Activated effector memory CD4-positive, alpha-beta T cell treated with anti-CD3 and anti-CD28 coated beads, Interleukin-2, amount 50 U/mL, for 16 hours (primary cell): ENCODE measurements around the gene WIPF2.

ENCODE experiments used
- DNase-seq: peaks from one replicate; pipeline ENCODE4 v3.0.0-alpha.2; 2020

WIPF2 gene

DNA sequence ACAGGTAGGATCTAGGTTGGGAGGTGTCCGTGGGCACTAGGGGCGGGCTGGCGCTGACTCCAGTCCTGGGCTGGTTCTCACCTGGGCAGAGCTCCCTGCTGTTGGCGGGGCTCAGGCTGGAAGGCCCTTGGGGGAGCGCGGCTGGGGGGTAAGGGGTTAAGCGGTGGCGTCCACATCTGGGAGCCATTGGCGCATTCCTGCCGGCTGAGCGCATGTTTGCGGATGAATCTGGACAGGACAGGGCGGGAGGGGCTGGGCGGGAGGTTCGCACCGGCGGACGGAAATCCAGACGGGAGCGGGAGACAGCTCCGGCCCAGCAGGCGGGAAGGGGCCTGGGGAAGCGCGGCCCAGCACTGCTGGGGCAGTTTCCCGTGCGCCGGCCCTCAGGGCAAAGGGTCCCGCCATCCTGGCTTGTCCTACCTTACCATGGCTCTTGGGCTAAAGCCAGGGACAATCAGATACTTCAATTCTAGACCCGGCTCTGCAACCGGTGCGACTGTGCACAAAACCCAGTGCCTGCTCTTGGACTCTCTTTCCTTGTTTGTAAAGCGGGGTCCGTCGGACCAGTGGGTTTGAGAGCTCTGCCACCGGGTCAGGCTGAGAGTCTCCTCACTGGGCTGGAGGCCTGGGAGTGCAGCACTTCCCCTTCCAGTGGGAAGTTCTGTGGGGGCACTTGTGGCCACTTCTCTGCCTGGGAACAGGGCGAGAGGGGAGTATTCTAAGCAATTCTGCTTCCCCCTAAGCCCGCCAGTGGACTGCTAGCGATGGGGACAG lies 97.7 kb downstream of the WIPF2 start:
- peak; percentile 62 for DNase-seq

DNA sequence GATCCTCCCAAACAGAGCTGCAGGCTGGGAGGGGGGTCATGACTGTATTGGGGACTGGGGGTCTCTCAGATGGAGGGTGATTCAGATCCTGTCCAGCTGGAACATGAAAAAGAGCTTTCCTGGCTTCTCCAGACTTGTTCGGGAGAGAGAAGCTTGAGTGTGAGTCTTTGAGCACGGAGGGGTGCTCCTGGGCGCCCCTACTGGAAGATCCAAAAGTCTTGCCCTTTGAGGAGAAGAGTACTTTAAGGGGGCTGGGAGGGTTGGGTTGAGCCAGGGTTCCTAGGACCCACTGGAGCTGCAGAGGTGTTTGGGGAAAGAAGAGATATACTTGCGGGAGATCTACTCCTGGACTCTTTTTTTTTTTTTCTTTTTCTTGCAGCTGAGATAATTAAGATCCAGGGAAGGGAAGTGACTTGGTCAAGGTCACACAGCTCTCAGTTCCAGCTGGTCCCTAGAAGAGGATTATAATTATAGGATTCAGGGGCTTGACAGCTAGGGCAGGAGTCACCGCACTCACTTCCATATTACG lies 98.3 kb downstream of the WIPF2 start:
- peak; percentile 82 for DNase-seq

DNA sequence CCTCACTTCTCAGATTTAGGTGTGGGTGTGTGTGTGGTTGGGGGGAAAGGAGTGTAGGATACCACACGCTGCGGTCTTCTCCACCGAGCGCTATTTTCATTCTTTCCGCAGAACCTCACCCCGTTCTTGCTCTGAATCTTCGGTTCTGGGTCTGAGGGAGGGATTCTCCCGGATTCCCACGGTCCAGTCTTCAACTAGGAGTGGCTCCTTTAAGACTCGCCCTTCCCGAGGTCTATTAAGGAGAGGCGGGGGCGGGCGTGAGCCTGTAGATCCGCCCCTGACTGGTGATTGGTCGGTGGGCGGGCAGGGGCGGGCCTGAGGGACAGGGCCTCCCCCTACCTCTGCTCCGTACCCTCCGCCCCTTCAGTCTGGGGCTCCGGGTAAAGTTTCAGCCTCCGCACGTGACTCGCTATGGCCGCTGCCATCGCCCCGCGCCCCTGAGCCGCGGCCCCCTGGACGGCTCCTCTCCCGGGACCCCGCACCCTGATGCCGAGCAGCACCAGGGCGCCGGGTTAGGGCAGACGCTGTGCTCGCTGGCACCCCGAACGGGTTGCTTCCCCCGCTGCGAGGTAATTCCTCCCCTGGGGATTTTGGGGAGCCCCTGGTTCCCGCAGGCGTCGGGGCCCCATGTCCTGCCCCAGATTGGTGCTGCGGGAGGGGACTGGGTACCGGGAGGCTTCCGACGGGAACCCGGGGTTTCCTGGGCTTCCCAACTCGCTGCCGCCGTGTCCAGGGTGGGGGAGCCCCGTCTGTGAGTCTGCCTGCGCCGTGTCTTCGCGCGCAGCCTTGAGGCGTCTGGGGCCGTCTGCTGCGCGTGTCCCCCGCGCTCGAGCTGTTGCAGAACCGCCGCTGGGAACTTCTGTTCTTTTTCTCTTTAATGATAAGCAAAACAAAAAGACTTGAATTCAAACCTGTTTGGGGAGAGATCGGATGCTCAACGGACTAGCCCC lies 99.1 kb downstream of the WIPF2 start:
- peak; percentile 97 for DNase-seq

DNA sequence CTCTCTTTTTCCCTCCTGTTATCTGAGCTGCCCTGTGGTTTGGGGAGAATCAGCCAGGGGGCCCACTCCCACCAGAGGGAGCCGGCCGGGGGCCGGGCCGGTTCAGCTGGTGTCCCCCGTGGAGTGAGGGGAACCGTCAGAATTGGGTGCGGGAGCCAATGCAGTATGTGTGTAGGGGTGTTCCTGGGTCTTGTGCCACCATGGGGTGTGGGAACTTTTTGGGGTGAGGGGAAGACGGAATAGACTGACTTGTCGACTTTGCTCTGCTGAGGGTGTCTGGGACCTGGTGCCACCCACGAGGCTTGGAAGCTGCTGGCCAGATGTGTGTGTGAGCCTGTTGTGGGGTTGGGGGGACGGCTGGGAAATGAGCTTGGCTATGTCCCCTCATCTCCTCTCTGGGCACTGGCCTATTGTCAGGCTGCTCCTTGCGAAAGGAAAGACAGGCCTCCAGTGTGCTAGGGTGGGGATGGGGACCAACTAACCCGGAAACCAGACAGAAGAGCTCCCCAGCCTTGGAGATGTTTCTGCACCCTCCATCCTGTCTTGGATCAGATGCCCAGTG lies 99.8 kb downstream of the WIPF2 start:
- DNase-seq: peak; percentile 73

DNA sequence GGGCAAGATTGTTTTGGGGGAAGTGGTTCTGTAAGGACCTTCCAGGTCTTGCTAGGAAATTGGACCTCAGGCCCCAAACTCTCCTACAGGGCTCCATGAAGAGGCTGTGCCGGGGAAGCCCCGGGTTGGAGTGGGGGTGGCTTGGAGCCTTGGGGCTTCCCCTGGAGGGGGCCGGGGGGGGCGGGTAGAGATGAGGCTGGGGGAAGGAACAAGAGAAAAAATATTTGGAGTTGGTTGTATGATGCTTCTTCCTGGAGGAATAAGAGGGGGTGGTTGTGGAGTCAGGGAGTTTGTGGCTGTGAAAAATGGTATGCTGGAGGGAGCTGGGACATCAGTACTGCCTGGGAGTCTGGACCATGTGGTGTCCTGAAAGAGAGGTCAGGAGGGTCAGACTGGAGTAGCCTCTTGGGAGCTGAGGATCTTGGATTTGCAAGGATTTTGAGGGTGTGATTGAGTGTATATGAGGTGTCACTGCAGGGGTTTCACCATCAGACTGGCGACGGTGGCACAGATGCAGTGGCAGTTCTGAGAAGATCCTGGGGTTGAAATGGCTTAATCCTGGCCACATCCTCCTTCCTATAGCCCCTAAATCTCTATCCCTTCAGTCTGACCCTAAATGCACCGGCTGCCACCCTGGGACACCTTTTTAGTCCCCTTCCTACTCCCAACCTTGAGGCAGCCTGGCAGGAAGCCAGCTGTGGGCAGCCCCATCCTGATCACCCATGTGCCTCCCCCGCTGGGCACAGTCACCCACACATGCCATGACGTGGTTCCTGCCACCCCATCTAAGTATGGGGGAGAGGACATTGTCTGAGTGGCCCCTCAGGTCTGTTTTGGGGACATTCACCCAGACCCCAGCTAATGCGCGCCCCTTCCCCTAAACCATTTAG lies 100.8 kb downstream of the WIPF2 start:
- peak; percentile 94 for DNase-seq

DNA sequence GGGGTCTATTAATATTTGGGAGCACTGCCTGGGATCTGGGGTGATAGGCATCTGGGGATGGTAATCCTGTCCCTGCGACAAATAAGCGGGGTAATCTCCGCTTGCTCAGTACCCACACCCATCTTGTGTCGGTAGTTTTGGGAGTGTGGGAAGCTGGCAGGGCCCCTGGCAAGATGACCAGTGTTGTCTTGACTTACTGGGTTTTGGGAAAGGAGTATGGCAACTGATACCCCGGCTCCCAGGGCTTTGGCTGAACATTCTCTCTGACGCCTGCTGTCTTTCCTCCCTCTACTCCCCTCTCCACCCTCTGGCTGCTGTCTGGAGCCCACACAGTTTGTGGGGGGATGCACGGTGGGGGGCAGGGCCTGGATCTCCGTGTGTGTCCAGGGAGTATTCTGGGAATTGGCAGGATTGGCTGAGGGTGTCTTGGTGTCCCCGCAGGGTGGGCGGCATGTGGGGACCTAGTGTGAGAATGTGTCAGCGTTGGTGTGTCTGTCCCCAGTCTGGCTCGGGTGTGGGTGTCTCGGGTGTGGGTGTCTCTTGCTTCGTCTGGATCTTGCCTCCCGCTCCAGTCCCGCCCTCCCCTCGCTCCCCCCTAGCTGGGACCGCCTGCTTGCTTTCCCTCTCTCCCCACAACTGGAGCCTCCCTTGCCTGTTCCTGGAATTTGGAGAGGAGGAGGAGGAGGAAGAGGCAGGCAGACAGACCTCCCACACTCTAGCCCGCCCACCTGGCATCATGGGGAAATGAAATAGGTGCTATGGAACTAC lies 101.8 kb downstream of the WIPF2 start:
- peak; percentile 81 for DNase-seq

DNA sequence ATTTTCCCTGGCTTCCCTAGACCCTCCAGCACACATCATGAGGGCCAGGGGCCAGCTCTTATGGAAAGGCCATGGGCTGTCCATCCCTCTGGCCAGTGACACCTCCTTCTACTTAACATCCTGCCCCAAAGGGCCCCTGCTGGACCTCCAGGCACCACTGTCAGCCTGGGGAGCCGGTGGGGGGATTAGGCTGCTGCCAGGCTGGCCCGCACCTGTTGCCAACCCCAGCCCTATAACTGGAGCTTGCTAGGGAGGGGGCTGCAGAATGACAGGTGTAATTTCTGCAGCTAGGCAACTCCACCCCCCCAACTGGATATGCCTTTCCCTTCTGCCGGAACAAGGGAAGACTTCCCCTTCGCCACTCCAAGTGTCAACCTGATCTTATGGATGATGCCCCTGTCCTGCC lies 102.4 kb downstream of the WIPF2 start:
- no peak for DNase-seq

DNA sequence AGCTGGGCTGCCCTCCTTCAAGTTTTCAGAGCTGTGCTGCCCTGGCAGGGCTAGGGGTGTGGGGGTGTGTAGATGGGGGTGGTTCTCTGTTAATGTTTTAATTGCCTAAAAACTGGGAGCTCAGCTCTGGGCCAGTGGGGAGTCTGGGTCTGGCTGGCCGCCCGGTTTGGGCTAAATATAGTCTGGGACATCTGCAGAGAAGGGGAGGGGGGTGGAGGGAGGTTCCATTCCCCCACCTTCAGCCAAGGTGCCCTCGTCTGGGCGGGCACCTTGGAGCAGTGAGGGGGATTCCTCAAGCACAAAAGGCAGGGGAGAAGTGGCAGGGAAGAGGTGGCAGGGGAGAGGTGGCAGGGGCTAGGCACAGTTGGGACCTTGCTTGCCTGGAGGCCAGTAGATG lies 102.9 kb downstream of the WIPF2 start:
- DNase-seq: no peak

DNA sequence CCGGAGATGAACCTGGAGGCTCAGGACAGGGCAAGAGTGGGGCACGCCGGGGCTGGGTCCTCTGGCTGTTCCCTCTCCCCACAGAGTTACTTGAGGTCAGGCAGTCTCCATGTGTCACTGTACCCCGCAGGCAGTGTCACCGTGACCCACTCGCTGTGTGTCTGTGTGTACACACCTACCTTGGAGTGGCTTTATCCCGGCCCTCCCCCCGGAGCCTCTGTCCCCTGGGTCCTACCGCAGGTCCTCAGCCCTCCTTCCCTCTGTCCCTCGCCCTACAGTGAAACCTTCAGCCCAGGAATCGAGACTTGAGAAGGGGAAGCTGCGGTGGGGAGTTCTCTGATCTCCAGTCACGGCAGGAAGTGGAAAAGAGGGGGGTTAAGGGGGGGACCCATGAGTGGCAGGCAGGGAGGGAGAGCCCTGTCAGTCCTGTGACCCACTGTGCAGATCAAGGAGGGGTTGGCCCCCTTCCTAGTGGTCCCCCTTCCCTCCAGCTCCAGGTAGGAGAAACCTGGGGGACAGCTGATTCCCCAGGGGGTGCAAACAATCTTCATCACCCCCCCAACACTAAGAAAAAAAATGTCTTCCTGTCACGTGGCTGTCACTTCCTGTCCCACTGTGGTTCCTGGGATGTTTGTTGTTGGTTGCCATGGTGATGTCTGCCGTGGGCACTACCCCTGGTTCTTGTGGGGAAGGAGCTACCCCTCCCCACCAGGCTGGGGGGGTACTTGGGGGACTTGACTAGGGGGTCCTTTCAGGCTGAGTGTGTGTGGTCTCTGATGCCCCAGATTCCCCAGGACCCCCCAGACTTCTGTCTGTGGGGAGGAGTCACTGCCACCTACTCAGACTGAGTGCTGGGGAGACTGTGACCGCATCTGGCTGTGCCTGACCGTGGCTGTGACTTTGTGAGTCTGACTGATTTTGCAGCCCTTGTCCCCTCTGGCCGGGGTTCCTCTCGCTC lies 103.5 kb downstream of the WIPF2 start:
- DNase-seq: peak; percentile 94

DNA sequence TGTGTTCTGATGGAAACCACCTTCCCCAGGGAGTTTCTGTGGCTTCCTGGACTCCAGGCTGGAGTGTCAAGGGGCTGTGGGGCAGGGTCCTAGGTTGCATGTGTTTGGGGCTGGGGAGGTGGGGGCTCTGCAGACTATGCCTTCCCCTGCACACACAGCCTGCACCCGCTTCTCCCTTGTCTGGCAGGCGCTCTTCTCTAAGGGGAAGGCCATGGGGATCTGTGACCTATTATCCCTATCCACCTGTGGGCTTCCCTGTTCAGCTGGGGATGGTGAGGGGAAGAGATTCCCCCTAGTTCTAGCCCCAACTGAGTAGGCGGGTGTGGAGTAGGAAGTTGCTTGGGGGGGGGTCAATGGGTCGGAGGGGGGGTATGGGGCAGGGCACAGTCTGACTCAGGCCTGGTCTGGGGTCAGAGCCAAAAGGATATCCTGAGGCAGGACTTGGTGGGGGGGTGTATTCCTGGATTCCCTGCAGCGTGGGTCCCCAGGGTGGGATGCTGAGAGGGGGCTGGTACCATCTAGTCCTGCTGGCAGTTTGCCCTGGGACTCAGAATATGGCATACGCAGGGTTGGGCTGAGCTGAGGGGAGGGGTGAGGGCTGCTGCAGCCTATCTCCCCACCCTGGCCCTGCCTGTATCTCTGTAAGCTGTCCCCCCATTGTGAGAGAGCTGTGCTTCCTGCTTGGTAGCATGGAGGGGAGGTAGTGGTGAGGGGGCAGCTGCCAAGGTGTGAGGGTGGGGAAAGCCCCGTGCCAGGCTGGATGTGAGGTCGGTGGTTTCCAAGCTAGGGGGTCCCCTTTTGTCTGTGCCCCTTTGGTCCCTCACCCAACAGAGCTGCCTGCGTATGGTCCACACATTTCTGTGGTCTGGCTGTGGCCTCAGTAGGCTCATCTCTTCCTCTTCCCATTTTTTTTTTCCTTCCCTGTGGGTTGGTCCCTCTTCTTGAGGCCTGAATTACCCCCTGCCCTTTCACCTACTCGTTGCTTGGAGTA lies 104.6 kb downstream of the WIPF2 start:
- DNase-seq: peak; percentile 90

DNA sequence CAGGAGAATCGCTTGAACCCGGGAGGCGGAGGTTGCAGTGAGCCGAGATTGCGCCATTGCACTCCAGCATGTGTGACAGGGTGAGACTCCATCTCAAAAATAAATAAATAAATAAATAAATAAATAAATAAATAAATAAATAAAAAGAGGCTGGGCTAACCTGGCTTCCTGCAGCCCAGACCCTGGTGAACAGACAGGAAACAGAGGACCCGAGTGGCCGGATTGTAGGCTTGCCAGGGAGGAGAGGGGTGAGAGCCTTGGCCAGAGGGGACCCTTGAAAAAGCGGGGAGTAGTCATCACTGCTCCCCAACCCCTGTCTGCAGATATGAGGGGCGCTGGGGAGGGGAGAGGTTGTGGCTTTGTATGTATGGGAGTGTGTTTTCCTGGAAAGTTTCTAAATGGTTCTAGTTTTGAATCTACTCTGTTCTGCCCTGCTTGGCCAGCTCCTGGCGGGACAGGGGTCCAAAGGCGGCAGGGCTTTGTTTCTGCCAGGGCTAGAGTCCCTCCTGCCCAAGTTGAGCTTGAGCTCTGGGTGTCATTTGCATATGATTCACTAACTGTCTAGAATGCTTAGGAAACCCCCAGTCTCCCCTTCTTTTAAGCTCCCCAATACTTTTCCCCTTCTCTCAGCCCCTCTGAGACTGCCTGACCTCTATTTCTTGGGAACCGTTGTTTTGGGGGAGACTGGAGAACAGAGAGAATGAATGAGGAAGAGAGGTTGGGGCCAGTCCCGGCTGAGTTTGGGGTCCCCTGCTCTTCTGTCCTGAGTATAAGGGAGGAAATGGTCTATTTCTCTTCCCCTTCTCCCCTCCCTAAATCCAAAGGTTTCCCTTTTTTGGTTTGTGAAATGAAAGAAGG lies 106.3 kb downstream of the WIPF2 start:
- peak; percentile 80 for DNase-seq

DNA sequence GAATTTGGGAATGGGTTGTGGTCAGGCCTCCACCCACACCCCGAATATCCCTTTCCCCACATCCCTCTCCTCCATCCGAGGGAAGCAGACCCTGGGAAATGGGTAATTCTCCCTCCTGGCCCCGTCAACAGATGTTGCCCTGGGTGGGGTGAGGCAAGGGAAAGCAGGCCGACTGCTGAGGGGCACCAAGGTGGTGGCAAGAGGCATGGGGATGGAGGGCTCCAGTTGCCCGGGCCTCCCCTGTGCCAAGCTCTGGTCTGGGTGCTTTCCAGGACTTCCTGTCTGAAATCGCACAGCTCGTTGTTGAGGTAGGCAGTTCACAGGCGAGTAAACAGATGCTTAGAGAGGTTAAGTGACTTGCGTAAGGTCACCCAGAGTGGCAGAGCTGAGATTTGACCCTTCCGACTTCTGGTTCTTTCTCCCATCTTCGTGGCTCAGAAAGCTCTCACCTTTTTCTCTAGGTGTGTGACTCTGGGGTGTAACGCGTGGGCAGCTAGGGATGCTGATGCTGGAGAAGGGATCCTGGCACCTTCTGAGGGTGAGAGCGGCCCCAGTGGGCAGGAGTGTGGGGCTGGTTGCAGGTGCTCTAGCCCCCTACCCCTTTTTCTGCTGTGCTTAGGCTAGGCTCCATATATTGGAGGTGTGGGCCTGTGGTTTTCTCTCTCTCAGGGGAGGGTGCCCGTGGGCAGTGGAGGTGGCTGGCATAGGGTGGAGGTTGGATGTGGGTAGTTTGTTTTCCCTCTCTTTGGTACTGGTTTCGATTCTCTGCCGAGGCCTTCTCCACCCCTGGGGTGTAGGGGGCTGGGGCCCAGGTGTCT lies 107.1 kb downstream of the WIPF2 start:
- DNase-seq: peak; percentile 85

DNA sequence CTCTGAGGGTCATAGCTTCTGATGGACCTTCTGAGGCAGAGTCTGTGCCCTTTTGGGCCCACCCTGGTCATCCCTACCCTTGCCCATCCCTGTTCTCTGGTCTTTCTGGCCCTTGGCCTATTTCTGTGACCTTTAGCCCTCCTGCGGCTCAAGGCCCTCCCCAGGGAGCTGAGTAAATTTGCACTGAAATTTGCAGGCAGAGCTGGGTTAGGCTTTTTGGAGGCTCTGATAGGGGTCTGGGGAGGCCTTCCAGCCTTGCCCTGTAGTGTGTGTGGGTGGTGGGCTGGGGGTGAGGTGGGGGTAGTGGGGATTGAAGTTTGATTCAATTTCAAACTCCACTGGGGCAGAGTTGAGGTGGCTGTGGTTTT lies 107.7 kb downstream of the WIPF2 start:
- no peak for DNase-seq

DNA sequence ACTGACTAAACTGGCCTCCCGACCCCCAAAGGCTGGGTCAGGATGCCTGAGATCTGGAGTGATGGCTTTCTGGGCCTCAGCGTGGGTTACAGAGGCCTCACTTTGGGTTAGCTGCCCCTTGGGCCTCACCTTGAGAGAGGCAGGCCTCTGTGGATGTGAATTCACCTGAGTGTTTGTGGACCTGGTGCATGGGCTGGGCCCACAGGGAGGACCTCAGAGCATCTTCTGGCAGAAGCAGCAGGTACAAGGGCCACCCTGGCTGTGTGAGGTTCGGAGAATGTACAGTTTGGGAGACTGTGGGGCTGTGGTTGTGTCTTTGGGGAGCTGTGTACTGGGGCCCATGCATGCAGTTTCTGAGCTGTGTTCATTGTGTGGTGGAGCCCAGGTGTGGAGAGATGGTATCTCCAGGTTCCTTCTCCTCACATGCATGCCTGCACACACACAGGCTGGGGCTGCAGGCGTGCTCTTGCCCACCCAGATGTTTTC lies 108.2 kb downstream of the WIPF2 start:
- DNase-seq: no peak

DNA sequence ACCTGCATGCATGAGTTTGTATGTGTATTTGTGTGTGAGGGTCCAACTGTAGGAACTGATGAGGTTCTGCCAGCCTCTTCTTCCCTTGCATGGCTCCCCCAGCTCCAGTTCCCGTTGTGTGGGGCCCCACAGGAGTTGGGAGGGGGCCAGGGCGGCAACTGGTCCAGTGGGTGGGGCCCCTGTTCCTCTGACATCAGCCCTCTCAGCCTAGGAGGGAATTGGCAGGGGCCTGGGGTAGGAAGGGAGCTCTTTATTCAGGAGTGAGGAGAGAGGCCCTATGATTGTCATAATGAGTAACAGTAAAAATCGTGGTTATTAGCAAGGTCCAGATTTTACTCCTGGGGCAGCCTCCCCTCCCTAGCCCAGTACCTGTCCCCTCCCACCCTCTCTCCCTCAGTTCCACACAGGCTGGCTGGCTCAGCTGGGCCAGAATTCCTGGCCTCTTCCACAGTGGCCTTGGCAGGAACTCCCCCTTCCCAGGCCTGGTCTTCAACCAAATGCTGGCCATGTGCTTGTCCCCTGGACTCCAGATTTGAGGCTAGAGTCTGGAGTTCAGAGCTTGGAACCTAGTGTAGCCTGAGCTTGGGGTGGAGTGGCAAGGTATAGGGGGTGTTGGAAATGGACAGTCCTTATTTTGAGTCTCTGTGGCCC lies 108.8 kb downstream of the WIPF2 start:
- DNase-seq: no peak

DNA sequence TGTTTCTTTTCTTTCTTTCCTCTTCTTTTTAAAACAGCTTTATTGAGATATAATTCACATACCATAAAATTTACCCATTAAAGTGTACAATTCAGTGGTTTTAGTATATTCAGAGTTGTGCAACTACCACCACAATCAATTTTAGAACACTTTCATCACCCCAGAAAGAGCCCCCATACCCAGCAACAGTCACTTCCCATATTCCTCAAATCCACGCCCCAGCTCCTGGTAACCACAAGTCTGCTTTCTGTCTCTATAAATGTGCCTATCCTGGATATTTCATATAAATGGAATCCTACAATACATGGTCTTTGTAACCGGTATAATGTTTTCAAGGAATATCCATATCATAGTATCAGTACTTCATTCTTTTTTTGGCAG lies 109.3 kb downstream of the WIPF2 start:
- DNase-seq: no peak
